ENCODE results near the gene AGFG1. TPM values are rescaled to one million over a fixed set of nuclear protein-coding genes. Genes with fewer than 3 reads are reported as not detected.
"Not testable (repeated sequence)": the region's sequence is repeated elsewhere in the genome, so short reads cannot be mapped to it uniquely, and the experiment has no call there.

Gene AGFG1
- total and polyA plus RNA-seq, 9 donors: 21.3 to 78.9 (median 49.9) TPM

DNA sequence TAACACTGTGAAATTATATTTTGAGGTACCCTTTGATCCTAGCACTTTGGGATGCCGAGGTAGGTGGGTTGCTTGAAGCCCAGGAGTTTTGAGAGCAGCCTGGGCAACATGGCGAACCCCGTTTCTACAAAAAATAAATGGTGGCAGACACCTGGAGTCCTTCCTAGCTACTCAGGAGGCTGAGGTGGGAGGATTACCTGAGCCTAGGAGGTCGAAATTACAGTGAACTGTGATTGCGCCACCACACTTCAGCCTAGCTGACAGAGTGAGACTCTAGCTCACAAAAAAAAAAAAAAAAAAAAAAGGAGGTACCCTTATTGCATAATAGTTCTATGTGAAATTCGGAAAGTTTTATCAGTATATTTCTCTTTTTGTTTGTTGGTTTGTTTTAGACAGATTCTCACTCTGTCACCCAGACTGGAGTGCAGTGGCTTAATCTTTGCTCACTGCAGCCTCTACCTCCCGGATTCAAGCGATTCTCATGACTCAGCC lies 67.6 kb downstream of the AGFG1 start:
- WGBS, 3 donors: 95 to 97% (median 95%) methylated on average over 8 of the region's 8 CpGs
- DNase-seq: no peak
- H3K9me3 ChIP-seq: peaks cover 0 to 2% of the 10 kb centered on the region in 2 donors
- H3K4me1 ChIP-seq (ENCODE audit: insufficient read depth): no peaks in the 10 kb centered on the region
- no peak for TF ChIP-seq CTCF (IDR thresholded peaks at IDR 0.05)
- TF ChIP-seq EP300 (IDR thresholded peaks at IDR 0.05): no peak
- TF ChIP-seq POLR2A (IDR thresholded peaks at IDR 0.05): no peak
- no peaks in the 10 kb centered on the region for H3K27me3 ChIP-seq
- H3K27ac ChIP-seq: no peak overlapping the region
- H3K36me3 ChIP-seq: no peaks in the 10 kb centered on the region
- intact Hi-C loops (cut with DNase I): no loop called here
- H3K4me3 ChIP-seq: no peak overlapping the region

- intact Hi-C loops (cut with DNase I); H3K9me3 ChIP-seq; H3K36me3 ChIP-seq; H3K27ac ChIP-seq; H3K4me1 ChIP-seq (ENCODE audit: insufficient read depth); H3K4me3 ChIP-seq; DNase-seq; H3K27me3 ChIP-seq: not testable (repeated sequence)
- WGBS, 3 donors: 97 to 98% (median 97%) methylated on average over 9 of the region's 9 CpGs
These were observed 68.4 kb downstream of the AGFG1 start for GRCh38 chr2:227540352-227540751.

- intact Hi-C loops (cut with DNase I): no loop called here
- H3K9me3 ChIP-seq: no peaks in the 10 kb centered on the region
- no peak overlapping the region for H3K4me3 ChIP-seq
- no peaks in the 10 kb centered on the region for H3K36me3 ChIP-seq
- no peaks in the 10 kb centered on the region for H3K27me3 ChIP-seq
- no peak for TF ChIP-seq POLR2A (IDR thresholded peaks at IDR 0.05)
- no peak for TF ChIP-seq EP300 (IDR thresholded peaks at IDR 0.05)
- TF ChIP-seq CTCF (IDR thresholded peaks at IDR 0.05): no peak
- 90 to 97% (median 96%) methylated on average over 11 of the region's 11 CpGs for WGBS, 3 donors
- H3K27ac ChIP-seq: no peak overlapping the region
- no peaks in the 10 kb centered on the region for H3K4me1 ChIP-seq (ENCODE audit: insufficient read depth)
- DNase-seq: no peak
These were observed 74.0 kb downstream of the AGFG1 start for GRCh38 chr2:227545990-227546389.

- Histone ChIP-seq H3K9me3 (no peaks in the 10 kb centered on the region), H3K27me3 (no peaks in the 10 kb centered on the region), H3K4me1 (ENCODE audit: insufficient read depth) (no peaks in the 10 kb centered on the region), H3K36me3 (no peaks in the 10 kb centered on the region), H3K4me3 (no peak overlapping the region), H3K27ac (no peak overlapping the region)
- DNase-seq: no peak
- WGBS, 3 donors: 96 to 98% (median 98%) methylated on average over 3 of the region's 3 CpGs
- intact Hi-C loops (cut with DNase I): no loop called here
- TF ChIP-seq CTCF (IDR thresholded peaks at IDR 0.05) (no peak), POLR2A (IDR thresholded peaks at IDR 0.05) (no peak), EP300 (IDR thresholded peaks at IDR 0.05) (no peak)
These were observed 79.9 kb downstream of the AGFG1 start for GRCh38 chr2:227551836-227552235.

GRCh38 chr2:227562581-227562980 lies 90.6 kb downstream of the AGFG1 start:
- no peak for DNase-seq

More at GRCh38 chr2:227562581-227562980, 90.6 kb downstream of the AGFG1 start:
- intact Hi-C loops (cut with DNase I): no loop called here
- TF ChIP-seq POLR2A (IDR thresholded peaks at IDR 0.05) (no peak), EP300 (IDR thresholded peaks at IDR 0.05) (no peak), CTCF (IDR thresholded peaks at IDR 0.05) (no peak)
- no peak overlapping the region for H3K4me3 ChIP-seq
- no peak overlapping the region for H3K27ac ChIP-seq
- no peaks in the 10 kb centered on the region for H3K4me1 ChIP-seq (ENCODE audit: insufficient read depth)
- no peaks in the 10 kb centered on the region for H3K27me3 ChIP-seq
- H3K36me3 ChIP-seq: no peaks in the 10 kb centered on the region
- no peaks in the 10 kb centered on the region for H3K9me3 ChIP-seq
